Measurements from ENCODE around the gene UBA7.
"Not testable (repeated sequence)": the region's sequence is repeated elsewhere in the genome, so short reads cannot be mapped to it uniquely, and the experiment has no call there.

The UBA7 gene

GRCh38 chr3:49813497-49814174 lies at the start of gene UBA7:
Gene UBA7, minus strand, starts transcription at chr3:49813953. Its CDS starts 166 bp downstream, at chr3:49813787.
- no peak for DNase-seq (ENCODE audit: low read depth)

- no peak for DNase-seq (ENCODE audit: low read depth)
Observed at GRCh38 chr3:49859576-49860305, 46.0 kb upstream of the UBA7 start.

- peak; percentile 93 for DNase-seq (ENCODE audit: low read depth)
Observed at GRCh38 chr3:49856181-49857005, 42.6 kb upstream of the UBA7 start, which contains the start of gene TRAIP. Gene TRAIP, minus strand, starts transcription at chr3:49856564. Its CDS starts 111 bp downstream, at chr3:49856453.

DNA sequence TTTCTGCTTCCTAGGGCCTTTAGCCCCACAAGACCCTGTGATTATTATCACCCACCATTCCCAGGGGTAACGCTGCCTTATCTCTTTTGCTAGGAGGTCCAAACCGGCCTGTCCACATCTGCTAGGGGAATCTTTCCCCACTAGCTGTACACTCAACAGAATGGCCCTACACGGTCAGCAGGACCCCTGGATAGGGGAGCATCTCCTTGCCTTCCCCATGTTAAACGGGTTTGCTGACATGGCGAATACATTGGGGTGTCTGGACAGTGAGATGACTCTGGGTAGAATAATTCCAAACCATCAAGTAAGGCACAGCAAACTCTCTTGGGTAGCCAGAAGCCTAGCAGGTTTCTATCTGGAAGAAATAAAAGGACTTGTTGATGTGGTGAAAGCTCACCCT lies 41.9 kb upstream of the UBA7 start:
- no peak for DNase-seq (ENCODE audit: low read depth)

DNA sequence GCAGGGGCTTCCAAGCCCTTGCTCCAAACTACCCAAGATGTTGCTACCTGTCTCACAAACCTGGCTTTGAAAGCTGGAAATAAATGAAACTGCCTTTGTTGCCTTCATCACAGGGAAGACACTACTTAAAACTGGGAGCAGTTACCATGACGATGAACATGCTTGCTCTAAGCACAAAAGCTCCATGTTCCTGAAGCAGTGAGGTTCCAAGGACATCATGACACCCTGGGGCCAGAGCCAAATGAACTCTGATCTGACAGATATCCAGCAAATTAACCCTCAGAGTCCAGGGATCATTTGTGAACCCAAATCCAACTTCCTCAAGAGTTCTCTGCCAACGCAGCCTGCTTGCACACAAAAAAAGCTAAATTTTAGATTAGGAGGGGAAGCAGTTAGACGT lies 31.9 kb upstream of the UBA7 start:
- no peak for DNase-seq (ENCODE audit: low read depth)

GRCh38 chr3:49844464-49845183 lies 30.9 kb upstream of the UBA7 start:
- DNase-seq (ENCODE audit: low read depth) = no peak

DNA sequence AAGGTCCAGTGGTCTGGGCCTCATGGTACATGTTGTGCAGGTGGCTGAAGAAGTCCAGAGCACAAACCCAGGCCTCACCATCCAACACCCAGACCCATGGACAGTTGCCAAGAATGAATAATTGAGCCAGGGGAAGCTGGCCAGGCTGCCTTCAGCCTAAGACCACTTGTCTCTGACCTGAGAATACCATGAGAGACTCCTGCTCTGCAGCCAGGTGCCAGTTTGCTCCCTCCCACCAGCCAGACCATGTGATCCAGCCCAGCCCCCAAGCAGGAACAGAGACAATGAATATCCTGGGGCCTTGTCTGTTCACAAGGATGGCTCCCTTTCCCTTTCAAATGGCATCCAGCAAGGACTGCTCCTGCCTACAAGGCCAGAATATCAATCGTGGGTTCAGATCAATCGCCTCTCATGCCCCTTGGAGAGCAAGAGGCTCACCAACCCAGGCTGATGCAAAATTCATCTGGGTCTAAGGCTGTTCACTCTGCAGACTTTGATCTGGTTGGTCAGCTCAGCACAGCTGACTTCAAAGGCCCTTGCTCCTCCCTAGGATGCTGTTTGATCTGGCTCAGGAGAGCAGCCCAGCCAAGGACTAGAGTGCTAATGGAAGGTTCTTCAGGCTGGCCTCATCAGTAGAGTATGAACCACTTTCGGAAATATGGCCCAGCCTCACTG lies 29.2 kb upstream of the UBA7 start:
- DNase-seq (ENCODE audit: low read depth) = no peak

- DNase-seq (ENCODE audit: low read depth) = no peak
Observed at GRCh38 chr3:49841806-49842205, 28.1 kb upstream of the UBA7 start.

DNA sequence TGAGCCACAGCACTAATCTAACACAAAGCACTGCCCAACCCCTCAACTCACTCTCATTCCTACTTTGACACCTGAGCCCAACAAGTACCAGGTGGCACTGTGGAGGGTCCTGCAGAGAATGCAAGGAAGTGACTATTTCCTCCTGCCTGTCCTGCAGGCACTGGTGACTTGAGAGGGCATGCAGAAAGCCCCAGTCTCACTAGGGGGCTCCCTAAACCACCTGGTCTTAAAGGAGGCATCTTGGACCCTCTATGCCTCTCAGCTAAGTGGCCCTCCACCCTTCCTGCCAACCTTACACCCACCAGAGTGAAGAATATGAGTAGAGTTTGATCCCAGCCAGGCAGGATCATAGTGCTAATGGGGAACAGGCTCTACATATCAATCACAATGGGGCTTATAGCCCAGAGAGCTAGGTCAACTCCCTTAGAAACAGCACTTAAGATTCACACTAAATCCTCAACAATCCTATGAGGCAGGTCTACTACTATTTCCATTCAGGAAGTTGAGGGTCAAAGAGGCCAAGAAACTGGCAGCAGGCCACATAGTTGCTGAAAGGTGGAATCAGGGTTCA lies 27.5 kb upstream of the UBA7 start:
- DNase-seq (ENCODE audit: low read depth) = no peak

DNA sequence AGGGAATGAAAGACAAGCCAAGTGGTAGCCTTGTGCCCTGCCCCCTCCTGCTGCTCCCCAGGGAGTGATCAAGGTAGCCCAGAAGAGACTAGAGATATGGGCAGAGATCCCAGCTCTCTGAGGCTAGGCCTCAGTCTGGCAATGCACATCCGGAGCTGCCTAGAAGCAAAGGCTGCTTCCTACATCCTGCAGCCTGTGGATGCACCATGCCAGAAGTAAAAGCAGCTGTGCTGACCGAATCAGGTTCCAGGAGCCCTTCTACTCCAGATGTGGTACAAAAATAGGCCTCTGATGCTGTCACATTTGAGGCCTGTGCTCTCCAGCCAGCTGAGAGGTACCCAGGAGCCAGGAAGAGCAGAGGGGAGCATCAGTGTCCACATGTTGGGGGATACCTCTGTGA lies 26.6 kb upstream of the UBA7 start:
- no peak for DNase-seq (ENCODE audit: low read depth)

- DNase-seq (ENCODE audit: low read depth) = peak; percentile 73
Observed at GRCh38 chr3:49839193-49839809, 25.5 kb upstream of the UBA7 start.

DNA sequence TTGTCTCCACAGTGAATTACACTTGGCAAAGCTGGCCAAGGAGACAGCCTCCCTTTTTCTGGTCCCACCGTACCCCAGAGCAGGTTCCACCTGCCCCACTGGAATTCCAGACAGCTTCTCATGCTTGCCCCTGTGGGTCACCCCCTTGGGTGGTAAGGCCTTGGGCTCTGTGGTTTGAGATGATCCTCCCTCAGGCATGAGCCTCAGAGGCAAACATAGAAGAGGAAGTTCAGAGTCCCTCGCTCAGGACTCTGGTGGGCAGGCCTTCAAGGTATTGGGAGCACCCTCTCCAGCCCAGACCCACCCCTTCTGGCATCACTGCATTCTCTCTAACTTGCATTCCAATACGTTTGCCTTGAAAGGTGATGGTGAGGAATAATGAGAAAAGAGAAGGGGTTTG lies 17.6 kb upstream of the UBA7 start:
- no peak for DNase-seq (ENCODE audit: low read depth)

DNA sequence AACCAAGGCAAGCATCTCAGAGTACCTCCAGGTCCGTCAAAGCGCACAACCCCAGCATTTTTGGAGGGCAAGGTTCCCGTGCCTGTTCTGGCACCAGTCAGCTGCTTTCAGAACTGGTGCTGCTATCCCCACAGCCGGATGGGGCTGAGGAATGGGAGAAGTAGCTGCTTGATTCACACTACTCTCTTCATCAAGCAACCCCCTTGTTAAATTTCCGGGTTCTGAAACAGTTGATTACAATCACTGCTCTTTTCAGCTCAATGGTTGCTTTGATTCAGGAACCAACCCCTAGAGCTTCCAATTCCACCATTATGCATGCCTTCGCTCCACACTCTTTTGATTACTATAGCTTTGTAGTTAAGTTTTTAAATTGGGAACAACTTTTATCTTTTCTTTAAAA lies 12.3 kb upstream of the UBA7 start:
- no peak for DNase-seq (ENCODE audit: low read depth)

GRCh38 chr3:49823131-49823530 lies 9.4 kb upstream of the UBA7 start:
- DNase-seq (ENCODE audit: low read depth) = not testable (repeated sequence)

DNA sequence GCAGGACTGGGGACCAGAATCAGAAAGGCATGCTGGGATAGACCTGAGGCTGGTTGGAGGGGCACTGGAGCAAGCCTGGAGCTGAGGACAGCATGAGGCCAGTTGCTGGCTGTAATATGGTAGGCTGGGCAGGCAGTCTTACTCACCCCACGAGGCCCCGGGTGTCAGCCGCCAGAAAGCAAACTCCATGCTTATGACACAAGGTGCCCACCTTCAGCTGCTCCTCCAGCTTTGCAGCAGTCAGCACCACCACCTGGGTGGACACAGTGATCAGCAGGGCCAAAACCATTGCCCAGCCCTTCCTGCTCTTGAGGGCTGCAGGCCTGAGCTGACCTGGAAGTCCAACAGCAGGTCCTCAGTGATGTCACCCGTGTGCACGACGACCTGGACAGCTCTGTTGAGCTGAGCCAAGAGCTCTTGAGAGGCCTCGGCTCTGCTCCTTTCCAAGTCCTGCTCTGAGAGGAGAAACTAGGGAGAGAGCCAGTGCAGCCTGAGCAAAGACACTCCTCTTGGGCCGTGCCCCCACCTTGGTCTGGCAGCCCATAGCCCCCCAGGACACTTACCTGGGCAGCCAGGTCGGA lies 747 bp downstream of the UBA7 start:
- no peak for DNase-seq (ENCODE audit: low read depth)

DNA sequence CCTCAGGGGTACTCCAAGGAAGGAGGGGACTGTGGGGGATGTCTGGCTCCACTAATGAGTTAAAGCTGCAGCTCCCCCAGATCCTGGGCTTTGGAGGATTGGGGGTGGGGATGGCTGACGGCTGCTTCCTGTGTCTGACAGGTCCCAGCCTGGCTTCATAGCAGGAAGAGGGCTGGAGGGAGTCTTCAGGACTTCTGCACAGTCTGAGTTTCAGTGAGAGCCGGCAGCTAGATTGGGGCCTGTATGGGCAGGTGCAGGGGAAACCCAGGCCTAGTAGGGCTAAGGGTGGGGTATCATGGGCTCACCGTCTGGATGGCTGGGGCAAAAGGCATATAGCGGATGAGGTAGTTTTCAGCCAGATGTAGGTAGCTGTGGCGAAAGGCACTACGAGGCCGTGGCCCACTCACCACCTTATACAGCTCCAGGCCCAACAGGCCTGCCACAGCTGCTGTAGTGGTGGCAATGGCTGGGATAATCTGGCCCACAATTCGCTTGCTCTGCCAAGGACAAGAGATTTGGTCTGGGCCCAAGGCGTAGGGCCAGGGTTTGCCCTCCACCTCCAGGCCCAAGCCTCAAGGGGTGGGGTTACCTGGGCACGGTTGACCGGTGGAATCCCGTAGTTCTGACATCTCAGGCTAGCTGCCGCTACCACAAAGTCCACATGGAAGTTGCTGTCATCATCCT lies 6.2 kb downstream of the UBA7 start:
- DNase-seq (ENCODE audit: low read depth) = no peak

- no peak for DNase-seq (ENCODE audit: low read depth)
Observed at GRCh38 chr3:49806850-49807249, 6.9 kb downstream of the UBA7 start.

DNA sequence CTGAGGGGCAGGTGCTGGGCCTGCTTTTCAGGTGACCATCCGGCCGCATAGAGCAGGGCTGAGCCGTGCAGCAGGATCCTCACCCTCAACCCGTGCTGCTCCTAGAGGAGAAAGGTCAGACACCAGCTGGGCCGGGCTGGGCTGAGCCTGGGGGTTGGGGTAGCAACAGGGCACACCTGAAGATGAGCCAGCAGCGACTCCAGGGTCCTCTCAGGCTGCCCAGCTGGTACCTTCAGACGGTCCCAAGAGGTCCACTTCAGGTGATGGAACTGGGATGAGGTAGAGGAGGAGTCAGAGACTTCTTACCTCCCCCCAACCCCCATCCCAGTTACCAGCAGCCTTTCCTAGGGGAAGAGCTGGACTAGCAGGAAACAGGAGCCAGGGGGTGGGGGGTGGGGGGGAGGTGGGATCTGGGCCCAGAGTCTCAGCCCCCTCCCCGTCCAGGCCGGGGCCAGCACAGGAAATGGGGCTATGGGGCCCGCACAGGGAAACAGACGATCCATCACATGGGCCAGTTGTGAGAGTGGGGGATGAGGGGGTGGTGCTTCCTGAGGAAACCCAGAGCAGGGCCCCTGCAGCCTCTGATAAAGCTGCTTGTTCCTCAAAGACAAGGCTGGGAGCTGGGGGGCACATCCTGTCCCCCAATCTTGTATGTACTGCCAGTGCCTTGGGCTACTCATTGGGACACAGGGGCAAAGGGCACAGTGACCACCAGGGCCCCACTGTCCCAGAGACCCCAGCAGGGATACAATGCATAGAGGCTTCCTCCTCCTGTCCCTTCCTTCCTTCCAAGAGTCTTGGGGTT lies 7.7 kb downstream of the UBA7 start:
- no peak for DNase-seq (ENCODE audit: low read depth)

GRCh38 chr3:49805367-49805782 lies 8.4 kb downstream of the UBA7 start:
- no peak for DNase-seq (ENCODE audit: low read depth)
